Keratinocyte (primary cell): Measurements from ENCODE around the gene PTPRD. TPM values are rescaled to one million over a fixed set of nuclear protein-coding genes. Genes with fewer than 3 reads are reported as not detected.
A peak's percentile ranks its signal among the peaks of the same experiment; 100 is the strongest.

Experiments
- DNase-seq: peaks from one replicate; pipeline ENCODE4 v3.0.0-alpha.2; 2011; ENCODE audit warnings: low read depth, missing footprints, low spot score
- FAIRE-seq: peaks from 2 replicates; lab custom pipeline; 2011; peaks lifted over from hg19 to GRCh38; lab: Jason Lieb, UNC
- H2AFZ ChIP-seq: 2 replicates; pipeline ENCODE4 v1.6.0; 2012; ENCODE audit warnings: low read length, control low read depth, inconsistent platforms; ENCODE audit not compliant: control insufficient read depth
- H3K27ac ChIP-seq: 2 replicates; pipeline ENCODE4 v1.5.1; 2011; ENCODE audit warnings: low read length; ENCODE audit not compliant: control insufficient read depth, insufficient read depth
- H3K27me3 ChIP-seq: 3 replicates; pipeline ENCODE4 v1.6.0; 2011; ENCODE audit warnings: low read length; ENCODE audit not compliant: control insufficient read depth, insufficient read depth; ENCODE audit errors: extremely low read depth
- H3K36me3 ChIP-seq, 2 experiments: 2 replicates in 1 of 2; 3 replicates in 1 of 2; pipeline ENCODE4 v1.5.1; 2011; ENCODE audit warnings: low read length in 2 of 2, mild to moderate bottlenecking in 1 of 2; ENCODE audit not compliant: control insufficient read depth in 2 of 2, insufficient read depth in 2 of 2; ENCODE audit errors: extremely low read depth in 1 of 2
- H3K4me1 ChIP-seq: 3 replicates; pipeline ENCODE4 v1.5.1; 2011; ENCODE audit warnings: low read length; ENCODE audit not compliant: control insufficient read depth, insufficient read depth; ENCODE audit errors: extremely low read depth
- H3K4me2 ChIP-seq: 3 replicates; pipeline ENCODE4 v1.6.0; 2011; ENCODE audit warnings: low read depth, low read length; ENCODE audit not compliant: control insufficient read depth, insufficient read depth; ENCODE audit errors: extremely low read depth
- H3K4me3 ChIP-seq, 3 experiments: fragments of 200-600 bp in 1 of 3; sonication (generic) in 1 of 3; 2 replicates in 2 of 3; 3 replicates in 1 of 3; pipeline ENCODE4 v1.5.1; 2011 to 2016; ENCODE audit warnings: low read length in 3 of 3, mild to moderate bottlenecking in 3 of 3, control low read depth in 2 of 3, inconsistent platforms in 1 of 3, low read depth in 1 of 3, mixed read lengths in 1 of 3, mixed run types in 1 of 3, moderate library complexity in 1 of 3; ENCODE audit not compliant: control insufficient read depth in 2 of 3, insufficient read depth in 2 of 3; ENCODE audit errors: extremely low read depth in 1 of 3
- H3K79me2 ChIP-seq: 2 replicates; pipeline ENCODE4 v1.6.0; 2012; ENCODE audit warnings: low read length; ENCODE audit not compliant: control insufficient read depth, insufficient read depth
- H3K9ac ChIP-seq: 3 replicates; pipeline ENCODE4 v1.6.0; 2011; ENCODE audit warnings: low read length; ENCODE audit not compliant: control insufficient read depth, insufficient read depth; ENCODE audit errors: extremely low read depth
- H3K9me1 ChIP-seq: 3 replicates; pipeline ENCODE4 v1.6.0; 2011; ENCODE audit warnings: low read length; ENCODE audit not compliant: control insufficient read depth, insufficient read depth; ENCODE audit errors: extremely low read depth
- H3K9me3 ChIP-seq: 2 replicates; pipeline ENCODE4 v1.5.1; 2012; ENCODE audit warnings: low read depth, low read length; ENCODE audit not compliant: control insufficient read depth
- H4K20me1 ChIP-seq: 3 replicates; pipeline ENCODE4 v1.6.0; 2011; ENCODE audit warnings: low read length; ENCODE audit not compliant: control insufficient read depth, insufficient read depth; ENCODE audit errors: extremely low read depth
- CTCF ChIP-seq, 3 experiments: IDR thresholded peaks in 1 of 3; conservative IDR thresholded peaks in 1 of 3; optimal IDR thresholded peaks in 1 of 3; 2 replicates in 2 of 3; 3 replicates in 1 of 3; pipeline versions ENCODE3 to v1.5.1; 2011; ENCODE audit warnings: low read length in 3 of 3, mild to moderate bottlenecking in 3 of 3, moderate library complexity in 2 of 3, control low read depth in 1 of 3, inconsistent platforms in 1 of 3; ENCODE audit not compliant: insufficient read depth in 2 of 3; ENCODE audit errors: extremely low read depth in 1 of 3
- EZH2 ChIP-seq: IDR thresholded peaks from one replicate; pipeline ENCODE4 v1.6.1; 2012; ENCODE audit warnings: inconsistent platforms, mild to moderate bottlenecking, low read length, moderate library complexity
- dilution Hi-C: fragments of 300-500 bp; cut with MboI; formaldehyde crosslinking; loops from one replicate; pipeline ENCODE4 v1.7.0; 2020; ENCODE audit warnings: low sequenced_read_pairs; ENCODE audit not compliant: extremely low pct_ligation_motif_present
- polyA plus RNA-seq, 5 experiments: library from polyadenylated mRNA; depleted of rRNA in 3 of 5; stranded (reverse) in 3 of 5; stranded (forward) in 1 of 5; unstranded in 1 of 5; fragments of >200 nt; gene quantifications; 1 replicate in 1 of 5; 2 replicates in 3 of 5; 3 replicates in 1 of 5; pipeline versions ENCODE4 v1.2.1 to v1.2.3, GENCODE V29; 2011 to 2012; ENCODE audit warnings: missing spikeins in 2 of 5, low read depth in 1 of 5, low replicate concordance in 1 of 5

PTPRD gene
- polyA plus RNA-seq, 1 donor (not counting 4 experiments of a cell fraction or from before 2014, with no cell fraction given) = 0.10 TPM

- DNase-seq = no peak
- Histone ChIP-seq H3K9ac (no peak overlapping the region), H2AFZ (no peak overlapping the region), H3K4me2 (peak overlapping the region; percentile 11), H4K20me1 (no peaks in the 10 kb centered on the region), H3K27ac (no peak overlapping the region), H3K36me3 (no peaks in the 10 kb centered on the region), H3K9me1 (no peaks in the 10 kb centered on the region), H3K79me2 (no peaks in the 10 kb centered on the region), H3K9me3 (no peaks in the 10 kb centered on the region), H3K4me1 (peaks cover 3% of the 10 kb centered on the region), H3K27me3 (no peaks in the 10 kb centered on the region), H3K4me3 (no peak overlapping the region)
- dilution Hi-C loops = no loop called here
- peak; percentile 81 for FAIRE-seq
- no peak for TF ChIP-seq EZH2
- TF ChIP-seq CTCF (optimal IDR thresholded peaks at IDR 0.05 in 1 of 3, IDR thresholded peaks at IDR 0.05 in 1 of 3, conservative IDR thresholded peaks at IDR 0.05 in 1 of 3; ENCODE audit: extremely low read depth in 1 of 3, insufficient read depth in 2 of 3, low read length in 3 of 3) = no peak
Measured at GRCh38 chr9:10605388-10605787, 7.4 kb downstream of the PTPRD start.

- no peak overlapping the region for H3K27ac ChIP-seq
- no peak for TF ChIP-seq CTCF (optimal IDR thresholded peaks at IDR 0.05 in 1 of 3, IDR thresholded peaks at IDR 0.05 in 1 of 3, conservative IDR thresholded peaks at IDR 0.05 in 1 of 3; ENCODE audit: extremely low read depth in 1 of 3, insufficient read depth in 2 of 3, low read length in 3 of 3)
- TF ChIP-seq EZH2 = no peak
- FAIRE-seq (no peak), DNase-seq (no peak)
- H3K9me3 ChIP-seq = no peaks in the 10 kb centered on the region
- H4K20me1 ChIP-seq = no peaks in the 10 kb centered on the region
- H2AFZ ChIP-seq = no peak overlapping the region
- no peaks in the 10 kb centered on the region for H3K27me3 ChIP-seq
- H3K79me2 ChIP-seq = no peaks in the 10 kb centered on the region
- H3K4me3 ChIP-seq = no peak overlapping the region
- dilution Hi-C loops = no loop called here
- no peaks in the 10 kb centered on the region for H3K36me3 ChIP-seq
- no peak overlapping the region for H3K4me2 ChIP-seq
- peaks cover 3% of the 10 kb centered on the region for H3K4me1 ChIP-seq
- H3K9ac ChIP-seq = no peak overlapping the region
- H3K9me1 ChIP-seq = no peaks in the 10 kb centered on the region
Measured at GRCh38 chr9:10604927-10605326, 7.9 kb downstream of the PTPRD start.
